ENCODE results near the gene SLC1A3. TPM values are rescaled to one million over a fixed set of nuclear protein-coding genes. Genes with fewer than 3 reads are reported as not detected.

Gene SLC1A3
- total RNA-seq, 4 donors from 2014 or later = 10.1 to 17.7 (median 12.9) TPM

DNA sequence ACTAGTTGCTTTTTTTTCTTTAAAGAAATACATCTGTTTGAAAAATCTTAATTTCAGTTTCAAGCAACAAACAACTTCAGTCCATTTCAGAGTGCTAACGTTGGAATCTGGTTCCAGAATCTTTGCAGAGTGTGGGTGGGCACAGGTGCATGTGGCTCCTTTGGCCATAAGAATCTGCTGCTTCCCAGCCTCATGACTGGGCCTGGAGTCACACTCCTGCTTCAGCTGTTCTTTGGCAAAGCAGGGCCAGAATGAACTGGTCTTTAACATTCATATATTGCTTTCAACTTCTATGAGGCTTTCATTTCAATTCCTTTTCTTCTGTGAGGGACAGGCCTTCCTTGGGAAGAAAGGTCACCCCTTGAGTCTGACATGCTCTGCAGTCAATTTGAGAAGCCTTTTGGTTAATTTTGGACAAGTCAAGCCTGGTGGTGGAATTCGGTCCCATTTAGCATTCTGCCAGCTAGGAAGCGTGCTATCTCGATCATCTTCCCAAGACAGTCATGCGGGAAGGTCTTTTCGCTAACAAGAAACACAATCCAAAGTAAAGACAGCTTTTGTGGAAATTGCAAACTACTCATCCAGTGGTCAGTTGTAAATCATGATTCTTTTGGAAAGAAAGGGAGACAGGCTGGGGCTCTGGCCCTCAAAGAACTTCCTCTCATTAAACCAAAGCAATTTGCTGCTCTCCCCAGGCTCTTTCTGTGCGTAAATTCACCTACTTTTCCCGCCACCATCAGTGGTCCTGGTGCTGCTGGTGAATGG is 55.2 kb downstream of the SLC1A3 start:
- 88 to 93% methylated on average over 8 of the region's 8 CpGs for WGBS, 2 donors
- no peak for TF ChIP-seq POLR2A (IDR thresholded peaks at IDR 0.05)
- TF ChIP-seq, protein P1, sequence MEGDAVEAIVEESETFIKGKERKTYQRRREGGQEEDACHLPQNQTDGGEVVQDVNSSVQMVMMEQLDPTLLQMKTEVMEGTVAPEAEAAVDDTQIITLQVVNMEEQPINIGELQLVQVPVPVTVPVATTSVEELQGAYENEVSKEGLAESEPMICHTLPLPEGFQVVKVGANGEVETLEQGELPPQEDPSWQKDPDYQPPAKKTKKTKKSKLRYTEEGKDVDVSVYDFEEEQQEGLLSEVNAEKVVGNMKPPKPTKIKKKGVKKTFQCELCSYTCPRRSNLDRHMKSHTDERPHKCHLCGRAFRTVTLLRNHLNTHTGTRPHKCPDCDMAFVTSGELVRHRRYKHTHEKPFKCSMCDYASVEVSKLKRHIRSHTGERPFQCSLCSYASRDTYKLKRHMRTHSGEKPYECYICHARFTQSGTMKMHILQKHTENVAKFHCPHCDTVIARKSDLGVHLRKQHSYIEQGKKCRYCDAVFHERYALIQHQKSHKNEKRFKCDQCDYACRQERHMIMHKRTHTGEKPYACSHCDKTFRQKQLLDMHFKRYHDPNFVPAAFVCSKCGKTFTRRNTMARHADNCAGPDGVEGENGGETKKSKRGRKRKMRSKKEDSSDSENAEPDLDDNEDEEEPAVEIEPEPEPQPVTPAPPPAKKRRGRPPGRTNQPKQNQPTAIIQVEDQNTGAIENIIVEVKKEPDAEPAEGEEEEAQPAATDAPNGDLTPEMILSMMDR (IDR thresholded peaks at IDR 0.05) = no peak
- DNase-seq (ENCODE audit: low spot score in 2 of 2) = no peak
- no peak overlapping the region for H3K4me3 ChIP-seq (ENCODE audit: low read depth, poor library complexity, severe bottlenecking)
- intact Hi-C loops (cut with DNase I; ENCODE audit: low total_unique reads) = no loop called here

DNA sequence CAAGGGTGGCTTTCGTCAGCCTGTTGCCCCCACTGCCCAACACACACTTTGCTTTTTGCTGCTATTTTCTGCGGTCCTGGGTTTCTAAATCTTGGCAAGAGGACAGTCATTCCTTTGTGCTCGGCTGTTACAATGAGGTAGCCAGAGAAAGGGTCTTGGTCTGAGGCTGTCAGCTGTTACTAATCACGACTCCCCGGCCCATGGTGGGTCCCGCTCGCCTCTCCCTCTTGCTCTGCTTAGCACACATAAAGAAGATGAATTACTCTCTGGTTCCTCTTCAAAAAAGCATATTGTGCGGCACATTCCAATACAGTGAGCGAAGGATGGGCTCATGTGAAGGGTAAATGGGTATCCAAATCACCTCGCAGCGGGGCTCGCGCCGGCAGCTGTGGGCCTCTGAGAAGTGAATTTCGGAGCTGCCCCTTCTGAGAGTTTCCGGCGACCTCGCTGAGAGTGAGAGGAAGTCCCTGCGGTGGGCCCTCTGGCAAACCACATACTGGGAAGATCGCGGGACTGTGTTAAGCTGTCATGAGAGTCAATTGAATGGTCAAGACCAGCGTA is 56.0 kb downstream of the SLC1A3 start:
- no peak for TF ChIP-seq POLR2A (IDR thresholded peaks at IDR 0.05)
- TF ChIP-seq, protein P1 (IDR thresholded peaks at IDR 0.05) = no peak
- WGBS, 2 donors = 83 to 88% methylated on average over 22 of the region's 22 CpGs
- intact Hi-C loops (cut with DNase I; ENCODE audit: low total_unique reads) = no loop called here
- H3K4me3 ChIP-seq (ENCODE audit: low read depth, poor library complexity, severe bottlenecking) = no peak overlapping the region
- no peak for DNase-seq (ENCODE audit: low spot score in 2 of 2)

DNA sequence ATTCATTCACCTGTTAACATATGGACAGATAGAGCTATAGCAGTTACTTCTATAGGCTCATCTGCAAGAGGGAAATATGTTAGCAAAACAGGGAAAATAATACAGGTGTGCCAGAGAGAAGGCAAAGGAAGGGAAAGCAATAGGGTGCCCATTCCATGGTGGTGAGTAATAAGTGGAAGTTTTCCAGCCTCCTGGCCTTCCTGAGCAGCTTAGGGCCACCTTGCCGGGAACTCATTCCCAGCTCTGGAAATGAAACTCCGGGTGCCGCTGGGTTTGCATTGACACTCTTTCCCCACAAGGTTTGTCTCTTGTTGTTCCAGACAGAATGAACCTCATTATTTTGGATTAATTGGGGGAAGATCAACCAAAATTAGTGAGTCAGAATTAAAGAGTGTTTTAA is 58.4 kb downstream of the SLC1A3 start:
- H3K4me3 ChIP-seq (ENCODE audit: low read depth, poor library complexity, severe bottlenecking) = no peak overlapping the region
- WGBS, 2 donors = 51 to 55% methylated on average over 3 of the region's 3 CpGs
- TF ChIP-seq, protein P1 (IDR thresholded peaks at IDR 0.05) = no peak
- TF ChIP-seq POLR2A (IDR thresholded peaks at IDR 0.05) = no peak
- no peak for DNase-seq (ENCODE audit: low spot score in 2 of 2)
- intact Hi-C loops (cut with DNase I; ENCODE audit: low total_unique reads) = no loop called here

DNA sequence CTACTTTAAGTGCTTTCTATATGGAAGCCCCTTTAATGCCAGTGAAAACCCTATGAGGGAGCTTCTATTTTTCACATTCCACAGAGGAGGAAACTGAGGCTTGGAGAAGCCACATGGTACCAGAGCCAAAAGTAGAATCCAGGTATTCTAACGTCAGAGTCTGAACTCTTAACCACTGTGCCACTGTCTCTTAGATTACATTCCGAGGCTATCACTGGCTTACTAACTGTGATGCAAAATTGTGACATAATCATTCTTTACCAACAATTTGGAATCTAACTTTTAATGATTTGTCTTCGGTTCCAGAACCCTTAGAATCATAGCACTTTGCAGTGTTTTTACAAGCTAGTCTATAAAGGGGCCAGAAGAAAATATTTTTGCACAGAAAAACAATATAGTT is 59.2 kb downstream of the SLC1A3 start:
- TF ChIP-seq POLR2A (IDR thresholded peaks at IDR 0.05) = no peak
- TF ChIP-seq, protein P1 (IDR thresholded peaks at IDR 0.05) = no peak
- 84 to 87% methylated on average over 3 of the region's 3 CpGs for WGBS, 2 donors
- no peak for DNase-seq (ENCODE audit: low spot score in 2 of 2)

DNA sequence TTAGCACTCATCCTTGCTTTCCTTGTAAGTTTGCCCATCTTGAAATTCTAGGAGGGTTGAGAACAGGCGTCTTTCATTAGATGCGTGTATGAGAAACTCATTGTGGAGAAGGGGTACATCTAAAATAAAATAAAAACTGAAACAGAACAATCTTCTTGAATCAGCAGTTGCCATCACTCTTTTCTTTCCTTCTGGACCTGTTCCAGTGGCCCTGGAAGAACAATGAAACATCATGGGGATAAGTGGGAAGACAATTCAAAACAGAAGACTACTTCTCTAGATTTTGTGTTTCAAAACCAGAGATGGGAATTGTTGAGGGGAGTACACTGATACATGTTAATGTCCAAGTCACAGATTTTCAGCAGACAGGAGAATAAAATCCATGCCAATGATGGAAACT is 59.9 kb downstream of the SLC1A3 start:
- no peak for DNase-seq (ENCODE audit: low spot score in 2 of 2)
- no peak overlapping the region for H3K4me3 ChIP-seq (ENCODE audit: low read depth, poor library complexity, severe bottlenecking)
- intact Hi-C loops (cut with DNase I; ENCODE audit: low total_unique reads) = no loop called here
- TF ChIP-seq, protein P1 (IDR thresholded peaks at IDR 0.05) = no peak
- no peak for TF ChIP-seq POLR2A (IDR thresholded peaks at IDR 0.05)
- WGBS, 2 donors = 76 to 82% methylated on average over 2 of the region's 2 CpGs

More for the DNA sequence above, 59.2 kb downstream of the SLC1A3 start:
- intact Hi-C loops (cut with DNase I; ENCODE audit: low total_unique reads) = no loop called here
- H3K4me3 ChIP-seq (ENCODE audit: low read depth, poor library complexity, severe bottlenecking) = no peak overlapping the region
